Ovary (tissue), 3 donors: ENCODE results near the gene KCTD20.

Source experiments
- POLR2A ChIP-seq: fragments of 450-650 bp; IDR thresholded peaks from one replicate; pipeline ENCODE4 v1.6.1; 2017; ENCODE audit warnings: antibody characterized with exemption, mild to moderate bottlenecking, moderate library complexity
- TF ChIP-seq, protein P1 (sequence below), 3 donors: fragments of 450-650 bp in 2 of 3; fragments of 200-600 bp in 1 of 3; IDR thresholded peaks; one replicate each; pipeline versions ENCODE4 v1.5.1 to v1.8.0; 2016 to 2022; ENCODE audit warnings: antibody characterized with exemption in 3 of 3, mild to moderate bottlenecking in 1 of 3
- donor health status: DM: no; HTN: no; CAD: no.

DNA sequence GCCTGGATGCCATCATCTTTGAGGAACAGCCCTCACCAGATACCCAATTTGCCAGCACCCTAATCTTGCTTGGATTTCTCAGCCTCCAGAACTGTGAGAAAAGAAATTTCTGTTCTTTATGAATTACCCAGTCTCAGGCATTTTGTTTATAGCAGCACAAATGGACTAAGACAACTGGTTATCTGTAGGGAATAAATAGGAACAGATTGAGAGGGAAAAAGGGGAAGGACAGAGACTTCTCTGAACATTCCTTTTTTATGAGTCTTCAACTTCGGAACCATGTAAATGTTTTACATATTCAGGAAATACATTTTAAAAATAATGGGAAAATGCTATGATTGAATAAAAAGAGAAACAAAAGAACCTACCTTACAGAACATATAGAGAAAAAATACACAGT, 20.9 kb downstream of the KCTD20 start:
- TF ChIP-seq, protein P1, sequence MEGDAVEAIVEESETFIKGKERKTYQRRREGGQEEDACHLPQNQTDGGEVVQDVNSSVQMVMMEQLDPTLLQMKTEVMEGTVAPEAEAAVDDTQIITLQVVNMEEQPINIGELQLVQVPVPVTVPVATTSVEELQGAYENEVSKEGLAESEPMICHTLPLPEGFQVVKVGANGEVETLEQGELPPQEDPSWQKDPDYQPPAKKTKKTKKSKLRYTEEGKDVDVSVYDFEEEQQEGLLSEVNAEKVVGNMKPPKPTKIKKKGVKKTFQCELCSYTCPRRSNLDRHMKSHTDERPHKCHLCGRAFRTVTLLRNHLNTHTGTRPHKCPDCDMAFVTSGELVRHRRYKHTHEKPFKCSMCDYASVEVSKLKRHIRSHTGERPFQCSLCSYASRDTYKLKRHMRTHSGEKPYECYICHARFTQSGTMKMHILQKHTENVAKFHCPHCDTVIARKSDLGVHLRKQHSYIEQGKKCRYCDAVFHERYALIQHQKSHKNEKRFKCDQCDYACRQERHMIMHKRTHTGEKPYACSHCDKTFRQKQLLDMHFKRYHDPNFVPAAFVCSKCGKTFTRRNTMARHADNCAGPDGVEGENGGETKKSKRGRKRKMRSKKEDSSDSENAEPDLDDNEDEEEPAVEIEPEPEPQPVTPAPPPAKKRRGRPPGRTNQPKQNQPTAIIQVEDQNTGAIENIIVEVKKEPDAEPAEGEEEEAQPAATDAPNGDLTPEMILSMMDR (IDR thresholded peaks at IDR 0.05) = no peak
- no peak for TF ChIP-seq POLR2A
